Hepatocyte (in vitro differentiated cells): ENCODE results near the gene ZNF91.

Experiments
- EZH2 ChIP-seq: fragments of 200-600 bp; sonication (generic); IDR thresholded peaks from 2 replicates; pipeline ENCODE4 v1.6.1; 2016; ENCODE audit warnings: antibody characterized with exemption, mild to moderate bottlenecking, borderline replicate concordance
- TF ChIP-seq, protein P1 (sequence below): fragments of 200-600 bp; sonication (generic); IDR thresholded peaks from 2 replicates; pipeline ENCODE4 v1.5.1; 2016; ENCODE audit warnings: antibody characterized with exemption, mild to moderate bottlenecking; ENCODE audit not compliant: poor library complexity

DNA sequence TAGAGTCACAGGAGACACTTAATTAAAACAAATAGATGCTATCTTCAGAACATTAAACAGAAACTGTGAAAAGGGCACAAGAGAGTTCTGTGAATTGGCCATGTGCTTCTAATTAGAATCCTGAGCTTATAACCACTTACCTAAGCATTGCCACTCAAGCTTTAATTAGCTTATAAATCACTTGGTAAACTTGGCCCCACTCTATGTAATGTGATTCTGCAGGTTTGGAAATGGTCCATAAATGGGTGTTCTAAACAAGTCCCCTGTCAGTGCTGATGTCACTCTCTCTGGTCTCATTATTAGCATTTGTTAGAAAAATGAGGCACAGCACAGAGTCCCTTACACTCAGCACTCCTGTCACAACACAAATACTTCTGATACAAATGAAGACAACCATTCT, 18.0 kb downstream of the ZNF91 start:
- TF ChIP-seq, protein P1, sequence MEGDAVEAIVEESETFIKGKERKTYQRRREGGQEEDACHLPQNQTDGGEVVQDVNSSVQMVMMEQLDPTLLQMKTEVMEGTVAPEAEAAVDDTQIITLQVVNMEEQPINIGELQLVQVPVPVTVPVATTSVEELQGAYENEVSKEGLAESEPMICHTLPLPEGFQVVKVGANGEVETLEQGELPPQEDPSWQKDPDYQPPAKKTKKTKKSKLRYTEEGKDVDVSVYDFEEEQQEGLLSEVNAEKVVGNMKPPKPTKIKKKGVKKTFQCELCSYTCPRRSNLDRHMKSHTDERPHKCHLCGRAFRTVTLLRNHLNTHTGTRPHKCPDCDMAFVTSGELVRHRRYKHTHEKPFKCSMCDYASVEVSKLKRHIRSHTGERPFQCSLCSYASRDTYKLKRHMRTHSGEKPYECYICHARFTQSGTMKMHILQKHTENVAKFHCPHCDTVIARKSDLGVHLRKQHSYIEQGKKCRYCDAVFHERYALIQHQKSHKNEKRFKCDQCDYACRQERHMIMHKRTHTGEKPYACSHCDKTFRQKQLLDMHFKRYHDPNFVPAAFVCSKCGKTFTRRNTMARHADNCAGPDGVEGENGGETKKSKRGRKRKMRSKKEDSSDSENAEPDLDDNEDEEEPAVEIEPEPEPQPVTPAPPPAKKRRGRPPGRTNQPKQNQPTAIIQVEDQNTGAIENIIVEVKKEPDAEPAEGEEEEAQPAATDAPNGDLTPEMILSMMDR, result no peak
- no peak for TF ChIP-seq EZH2
